ENCODE data around the gene HMGN3.

The HMGN3 gene

DNA sequence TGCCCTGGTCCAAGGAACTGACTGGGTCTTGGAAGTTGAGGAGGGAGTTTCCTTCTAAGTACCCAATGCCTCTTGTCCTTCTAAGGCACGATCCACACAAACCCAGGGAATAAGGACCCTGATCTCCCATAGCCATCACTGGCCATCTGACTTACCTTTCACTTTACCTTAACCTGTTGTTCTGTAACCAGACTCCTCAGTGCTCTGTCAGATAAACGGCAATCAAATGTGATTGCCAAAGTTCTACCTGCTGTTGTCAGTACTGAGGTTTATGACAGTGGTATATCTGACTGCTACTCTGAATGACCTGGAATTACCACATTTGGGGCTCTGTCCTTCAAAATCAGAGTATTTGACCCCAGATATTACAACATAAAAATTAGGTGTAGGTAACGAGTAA is 49.8 kb downstream of the HMGN3 start:
- no peak for DNase-seq (ENCODE audit: low read depth)

DNA sequence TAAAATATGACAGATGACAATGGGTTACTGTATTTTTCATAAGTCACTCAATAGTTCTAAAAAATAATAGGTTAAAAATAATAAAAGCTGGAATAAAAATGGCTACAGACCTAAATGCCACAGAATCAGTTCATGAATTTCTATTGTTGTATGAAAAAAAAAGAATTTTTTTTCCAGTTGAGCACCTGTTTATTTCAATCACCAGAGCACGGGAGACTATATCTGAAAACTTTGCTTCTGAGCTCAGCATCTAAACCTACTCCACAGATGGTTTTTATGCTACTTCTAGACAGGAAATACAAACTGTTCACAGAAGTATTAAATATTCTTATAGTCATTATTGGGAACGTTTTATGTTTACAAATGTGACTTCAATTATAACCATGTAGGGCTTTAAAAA is 50.4 kb downstream of the HMGN3 start:
- no peak for DNase-seq (ENCODE audit: low read depth)

DNA sequence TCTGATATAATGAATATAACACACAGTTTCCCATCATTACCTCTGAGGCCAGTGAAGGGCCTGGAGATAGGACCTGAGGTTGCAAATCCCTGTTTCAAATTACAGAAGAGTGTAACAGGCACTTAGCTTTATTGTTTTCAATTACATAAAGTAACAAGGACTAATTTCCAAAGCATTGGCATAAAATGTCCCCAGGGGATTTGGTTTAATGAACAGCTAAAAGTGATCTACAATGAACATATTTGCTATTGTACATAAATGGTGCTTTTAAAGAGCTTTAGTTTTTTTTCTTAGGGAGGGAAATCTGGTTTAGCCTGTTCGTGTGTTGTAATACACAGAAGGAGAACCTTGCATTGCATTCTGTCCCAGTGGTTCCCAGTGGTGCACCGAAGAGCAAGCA is 54.4 kb downstream of the HMGN3 start:
- DNase-seq (ENCODE audit: low read depth) = no peak

DNA sequence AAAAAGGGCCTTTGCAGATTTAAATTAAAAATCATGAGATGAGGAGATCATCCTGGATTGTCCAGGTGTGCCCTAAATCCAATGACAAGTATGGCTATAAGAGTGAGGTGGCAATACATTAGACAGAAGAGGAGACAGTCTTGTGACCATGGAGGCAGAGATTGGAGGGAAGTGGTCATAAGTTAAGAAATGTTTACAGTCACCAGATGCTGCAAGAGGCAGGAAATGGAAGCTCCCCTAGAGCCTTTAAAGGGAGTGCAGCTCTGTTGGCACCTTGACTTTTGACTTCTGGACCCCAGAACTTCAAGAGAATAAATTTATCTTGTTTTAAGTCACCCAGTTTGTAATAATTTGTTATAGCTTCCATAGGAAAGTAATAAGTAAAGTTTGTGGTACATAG is 61.1 kb downstream of the HMGN3 start:
- DNase-seq (ENCODE audit: low read depth) = no peak

DNA sequence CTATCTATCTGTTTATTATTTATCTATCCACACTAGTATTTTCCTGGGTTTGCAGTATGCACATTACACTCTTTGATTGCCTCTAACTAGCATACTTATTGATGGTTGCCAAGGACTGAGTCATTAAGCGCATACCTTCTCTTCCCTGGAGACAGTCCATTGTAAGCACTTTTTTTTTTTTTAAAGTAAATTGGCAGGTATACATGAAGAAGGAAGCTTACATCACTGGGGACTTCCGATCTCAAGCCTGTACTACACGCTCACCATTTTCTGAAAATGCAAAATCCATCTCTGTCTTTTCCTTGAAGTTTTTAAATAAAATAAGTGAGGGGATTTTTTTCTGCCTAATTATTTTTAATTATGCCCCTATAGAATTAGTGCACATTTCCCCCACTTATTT is 63.5 kb downstream of the HMGN3 start:
- no peak for DNase-seq (ENCODE audit: low read depth)

DNA sequence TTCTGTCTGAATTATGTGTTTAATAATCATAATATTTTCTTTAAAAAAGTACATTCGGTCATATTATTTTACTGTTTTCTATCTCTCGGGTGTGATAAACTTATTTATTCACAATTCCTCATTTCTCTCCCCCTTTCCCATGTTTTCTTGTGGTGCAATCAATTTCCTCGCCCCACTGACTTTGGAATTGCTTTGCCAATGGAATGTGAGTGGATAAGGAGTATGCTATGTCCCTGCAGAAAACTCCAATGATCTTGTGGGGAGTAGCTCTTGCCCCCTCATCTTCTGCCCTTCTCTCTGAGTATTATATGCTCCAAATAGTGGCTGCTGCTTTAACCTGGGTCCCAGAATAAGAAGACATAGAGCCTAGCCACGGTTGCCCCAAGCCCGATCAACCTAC is 64.1 kb downstream of the HMGN3 start:
- DNase-seq (ENCODE audit: low read depth) = no peak

DNA sequence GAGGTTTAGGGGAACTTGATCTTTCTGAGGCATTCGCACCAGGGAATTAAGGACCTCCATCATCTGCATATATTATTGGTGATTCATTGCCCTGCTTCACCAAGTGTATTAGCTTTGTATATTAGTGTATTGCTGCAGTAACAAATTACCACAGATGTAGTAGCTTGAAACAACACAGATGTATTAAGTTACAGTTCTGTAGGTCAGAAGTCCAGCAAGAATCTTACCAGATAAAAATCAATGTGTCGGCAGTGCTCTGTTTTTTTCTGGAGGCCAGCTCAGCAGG is 65.8 kb downstream of the HMGN3 start:
- no peak for DNase-seq (ENCODE audit: low read depth)

DNA sequence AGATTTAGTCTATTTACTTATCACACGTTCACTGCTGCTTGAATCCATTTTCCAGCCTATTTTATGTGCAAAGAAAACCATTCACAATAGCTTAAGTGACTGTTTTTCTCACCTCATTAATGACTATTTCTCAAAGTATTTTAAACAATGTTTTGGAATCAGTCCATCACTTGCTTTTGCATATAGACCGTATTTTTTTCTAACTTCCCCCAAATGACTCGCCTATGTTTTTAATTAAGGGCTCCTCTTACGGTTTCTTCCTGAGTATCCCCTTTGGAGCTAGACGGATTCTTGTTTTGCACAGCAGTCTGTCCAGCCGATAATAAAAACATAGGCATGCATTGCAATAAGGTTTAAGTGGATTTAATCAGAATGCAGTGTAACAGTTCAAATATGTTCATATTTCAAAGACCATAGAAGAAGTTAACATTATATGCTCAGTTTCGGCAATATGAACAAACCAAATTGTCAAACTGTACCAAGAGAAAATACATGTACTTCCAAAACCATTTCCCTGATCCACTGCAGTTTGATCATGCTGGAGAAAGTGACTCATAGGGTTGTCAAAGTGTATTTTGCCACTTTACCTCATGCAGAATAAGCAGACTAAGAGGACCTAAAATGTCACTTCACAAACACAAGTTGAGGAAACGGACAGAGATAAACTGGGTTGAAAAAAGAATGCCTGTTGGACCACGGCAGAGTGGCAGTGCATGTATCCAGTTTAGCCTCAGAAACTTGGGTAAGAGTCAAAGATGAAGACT is 66.4 kb downstream of the HMGN3 start:
- no peak for DNase-seq (ENCODE audit: low read depth)

DNA sequence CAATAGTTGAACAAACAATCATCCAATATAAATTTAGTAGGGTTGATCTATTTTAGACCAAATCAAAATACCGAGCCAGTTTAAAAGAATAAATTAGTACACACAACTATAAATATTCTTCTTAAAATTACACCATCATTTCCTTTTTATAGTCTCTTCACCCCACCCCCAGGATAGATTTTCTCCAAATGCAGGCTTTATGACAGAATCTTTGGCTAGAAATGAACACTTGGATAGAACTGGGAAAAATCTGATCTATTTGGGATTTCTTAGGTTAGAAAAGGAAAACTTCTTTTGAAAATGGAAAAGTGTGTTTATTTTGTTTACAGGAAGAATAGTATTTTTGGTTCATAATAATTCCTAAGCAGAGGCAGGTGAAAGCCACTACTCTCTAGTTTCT is 74.6 kb downstream of the HMGN3 start:
- DNase-seq (ENCODE audit: low read depth) = no peak

DNA sequence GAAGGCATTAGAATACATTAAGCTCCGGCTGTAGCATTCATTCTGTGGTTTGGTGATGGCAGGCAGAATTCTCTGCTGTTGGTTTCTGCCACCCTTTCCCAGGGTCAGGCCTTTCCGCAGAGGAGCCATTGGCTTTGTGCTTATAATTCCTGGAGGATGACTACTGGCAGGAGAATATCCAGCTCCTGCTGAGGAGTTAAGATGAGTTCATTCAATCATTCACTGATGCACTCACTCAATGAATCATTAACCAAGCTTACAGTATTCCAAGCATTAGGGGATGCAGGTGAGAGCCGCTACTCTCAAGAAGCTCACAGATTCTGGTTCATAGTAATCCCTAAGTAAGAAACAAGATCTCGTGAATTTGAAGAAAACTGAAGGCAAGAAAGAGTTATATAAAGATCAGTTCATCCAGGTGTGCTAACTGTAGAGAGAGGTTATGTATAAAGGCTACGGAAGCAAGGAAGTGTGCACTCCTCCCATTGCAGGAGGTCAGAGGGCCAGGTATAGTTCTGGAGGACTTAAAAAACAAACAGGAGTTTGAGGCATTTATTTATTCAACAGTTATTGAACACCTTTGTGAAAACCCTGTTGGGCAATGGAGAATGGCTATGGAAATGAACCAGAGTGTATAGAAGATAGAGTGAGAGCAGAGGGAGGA is 75.5 kb downstream of the HMGN3 start:
- DNase-seq (ENCODE audit: low read depth) = no peak

DNA sequence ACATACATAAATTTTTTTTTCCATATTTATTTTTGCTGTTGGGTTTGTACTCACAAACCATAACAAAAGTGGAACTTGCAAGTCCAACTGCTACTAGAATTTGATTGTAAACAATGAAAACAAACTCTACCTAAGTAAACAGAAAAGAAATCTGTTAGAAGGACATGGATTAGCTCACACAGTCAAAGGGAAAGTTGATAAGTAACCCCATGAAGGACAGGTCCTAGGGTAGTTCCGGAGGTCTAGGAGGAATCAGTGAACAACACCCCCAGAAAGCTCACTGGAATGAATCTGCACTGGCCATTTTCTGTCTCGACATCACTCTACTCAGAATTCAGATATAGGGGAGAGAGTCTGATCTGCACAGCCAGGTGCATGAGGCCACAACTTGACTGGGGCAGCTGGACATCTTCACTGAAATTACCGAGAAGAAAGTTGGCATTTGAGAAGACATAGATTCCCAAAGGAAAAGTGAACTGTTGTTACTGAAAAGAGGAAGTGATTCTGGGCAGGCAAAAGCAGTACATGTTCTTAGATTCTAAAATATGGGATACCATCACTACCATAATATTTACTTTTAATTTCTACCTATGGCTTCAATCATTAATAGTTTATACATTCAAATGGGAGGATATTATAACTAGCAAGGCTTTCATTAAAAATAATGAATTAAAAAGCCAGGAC is 76.4 kb downstream of the HMGN3 start:
- no peak for DNase-seq (ENCODE audit: low read depth)

DNA sequence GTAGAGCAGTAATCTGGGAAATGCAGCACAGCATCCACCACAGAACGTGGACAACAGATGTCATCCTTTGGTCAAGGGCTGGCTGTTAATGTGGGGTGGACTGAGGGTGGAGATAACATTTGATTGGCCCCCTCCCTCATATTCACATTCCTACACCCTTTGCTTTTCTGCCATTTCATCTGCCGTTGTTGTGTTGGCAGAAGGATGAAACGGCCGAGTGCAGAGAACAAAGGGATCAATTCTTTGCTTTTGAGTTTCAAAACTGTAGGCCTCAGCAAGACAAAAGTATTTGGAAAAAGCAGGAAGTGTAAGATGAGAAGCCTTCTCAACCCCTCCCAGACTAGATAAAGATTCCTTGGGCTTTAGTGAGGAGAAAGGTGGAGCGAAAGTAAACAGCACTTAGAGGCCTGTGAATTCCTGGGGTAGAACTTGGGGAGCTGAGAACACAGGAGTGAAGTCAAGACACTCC is 82.2 kb downstream of the HMGN3 start:
- DNase-seq (ENCODE audit: low read depth) = no peak
